HG02759 (cell line): ENCODE data around the gene HOXD1.

ENCODE experiments used
- ATAC-seq: cut with Tn5 transposase; IDR thresholded peaks from one replicate; pipeline ENCODE4 v1.9.1; 2021; ENCODE audit warnings: mild to moderate bottlenecking, moderate library complexity; ENCODE audit not compliant: unreplicated experiment

Gene HOXD1

DNA sequence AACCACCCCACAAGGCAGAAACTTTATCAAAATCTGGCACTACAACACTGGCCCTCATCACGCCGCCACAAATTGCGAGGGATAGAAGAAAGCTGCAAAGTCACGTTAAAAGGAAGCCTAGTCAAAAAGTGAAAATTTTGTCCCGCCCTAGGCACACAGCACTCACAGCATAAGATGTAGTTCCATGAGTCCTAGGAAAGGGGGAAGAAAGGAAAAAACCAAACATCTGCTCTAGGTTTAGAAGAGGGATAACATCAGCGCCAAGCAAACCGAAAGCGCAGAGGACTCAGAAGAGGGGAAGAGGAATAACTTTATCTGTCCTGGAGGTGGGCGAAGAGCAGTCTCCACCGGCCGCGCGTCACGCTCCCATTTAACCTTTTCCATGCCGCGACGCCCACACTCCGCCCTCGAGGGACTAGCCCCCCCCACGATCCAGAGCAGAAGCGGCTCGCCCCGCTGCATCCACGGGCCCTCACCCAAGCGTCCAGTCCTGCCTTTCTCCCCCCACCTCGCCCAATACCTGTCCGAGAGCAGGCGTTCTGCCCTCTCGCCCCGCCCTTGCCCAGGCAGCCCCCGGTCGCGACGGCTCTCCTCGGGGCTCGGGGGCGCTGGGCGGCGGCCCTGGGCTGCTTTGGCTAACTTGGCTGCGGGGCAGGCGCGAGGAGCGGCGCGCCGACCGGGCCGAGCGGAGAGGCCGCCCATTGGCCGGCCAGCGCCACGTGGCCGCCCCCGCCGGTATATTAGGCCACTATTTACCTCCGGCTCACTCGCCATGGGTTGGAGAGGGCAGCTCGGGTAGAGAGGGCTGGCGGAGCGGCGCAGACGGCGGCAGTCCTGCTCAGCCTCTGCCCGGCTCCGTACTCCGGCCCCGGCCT lies at the start of gene HOXD1:
HOXD1 (plus strand) TSS at position 770 of the 875 bp plus-strand sequence. CDS start 134 bp downstream, outside the sequence.
- ATAC-seq, result peak; percentile 61

DNA sequence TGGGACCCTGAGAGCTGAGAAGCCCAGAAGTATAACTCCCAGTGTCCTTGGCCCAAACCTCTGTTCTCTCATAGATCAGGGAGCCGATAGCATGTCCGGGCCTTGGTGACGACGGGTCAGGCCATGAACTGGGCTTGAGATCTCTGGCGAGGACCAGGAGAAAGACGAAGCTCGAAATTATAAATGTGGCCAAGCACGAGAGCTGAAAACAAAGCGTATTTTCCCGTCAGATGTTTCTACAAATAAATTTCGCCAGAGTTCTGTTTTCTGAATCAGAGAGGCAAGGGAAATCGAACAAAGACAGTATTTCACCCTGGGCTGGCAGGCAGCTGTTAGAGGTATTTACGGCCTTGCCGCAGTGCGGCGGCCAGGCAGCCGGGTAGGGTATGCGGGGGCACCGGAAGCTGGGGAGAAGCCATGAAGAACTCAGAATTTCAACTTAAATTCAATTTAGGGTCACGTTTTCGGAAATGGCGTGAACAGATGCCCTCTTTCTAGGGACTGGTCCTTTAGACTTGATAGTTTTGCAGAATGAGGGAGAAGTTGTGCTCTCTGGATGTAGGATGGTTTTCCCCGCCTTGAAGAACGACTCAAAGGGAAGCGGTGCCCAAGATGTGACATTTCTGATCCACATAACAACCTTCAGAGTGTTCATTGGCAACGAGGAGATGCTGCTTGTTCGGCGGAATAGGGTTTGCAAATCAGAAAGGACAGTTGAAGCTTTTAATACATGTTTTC lies 49.4 kb upstream of the HOXD1 start:
- ATAC-seq, result no peak

DNA sequence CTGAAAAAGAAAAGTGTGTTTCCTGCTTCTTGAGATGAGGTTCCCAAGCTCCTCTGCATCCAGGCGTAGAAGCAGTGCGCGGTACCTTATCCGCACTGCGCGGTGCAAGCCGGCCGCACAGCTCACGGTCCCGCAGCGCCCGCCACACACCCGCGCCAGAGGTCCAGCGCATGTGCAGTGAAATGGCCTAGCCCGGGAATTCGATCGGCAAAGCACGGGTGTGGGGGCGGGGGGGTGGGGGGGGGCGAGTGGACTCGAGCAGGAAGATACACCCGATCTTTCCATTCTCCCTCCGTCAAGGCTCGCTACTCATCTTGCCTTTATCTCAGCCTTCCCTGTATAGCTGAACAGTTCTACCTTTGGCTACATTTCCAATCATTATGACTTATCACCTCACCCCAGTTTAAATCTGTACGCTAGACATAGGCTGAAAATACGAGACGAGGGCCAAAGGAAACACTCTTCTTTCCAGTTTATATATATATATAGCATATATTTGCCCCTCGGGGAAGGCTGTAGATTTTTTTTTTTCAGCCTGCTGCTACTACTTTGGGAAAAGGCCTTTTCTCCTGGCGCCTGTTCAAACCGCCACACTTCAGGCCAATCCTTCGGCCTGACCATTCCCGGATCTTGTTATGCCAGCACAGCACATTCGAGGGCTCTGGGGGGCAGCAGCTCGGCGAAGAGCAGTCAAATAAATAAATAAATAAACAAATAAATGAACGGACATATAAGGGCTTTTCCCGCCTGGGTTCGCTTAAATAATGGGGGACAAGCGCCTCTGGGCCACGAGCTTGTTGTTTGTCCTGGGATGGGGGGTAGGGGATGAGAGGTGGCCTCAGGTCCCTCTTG lies 48.6 kb upstream of the HOXD1 start:
- ATAC-seq, result no peak

DNA sequence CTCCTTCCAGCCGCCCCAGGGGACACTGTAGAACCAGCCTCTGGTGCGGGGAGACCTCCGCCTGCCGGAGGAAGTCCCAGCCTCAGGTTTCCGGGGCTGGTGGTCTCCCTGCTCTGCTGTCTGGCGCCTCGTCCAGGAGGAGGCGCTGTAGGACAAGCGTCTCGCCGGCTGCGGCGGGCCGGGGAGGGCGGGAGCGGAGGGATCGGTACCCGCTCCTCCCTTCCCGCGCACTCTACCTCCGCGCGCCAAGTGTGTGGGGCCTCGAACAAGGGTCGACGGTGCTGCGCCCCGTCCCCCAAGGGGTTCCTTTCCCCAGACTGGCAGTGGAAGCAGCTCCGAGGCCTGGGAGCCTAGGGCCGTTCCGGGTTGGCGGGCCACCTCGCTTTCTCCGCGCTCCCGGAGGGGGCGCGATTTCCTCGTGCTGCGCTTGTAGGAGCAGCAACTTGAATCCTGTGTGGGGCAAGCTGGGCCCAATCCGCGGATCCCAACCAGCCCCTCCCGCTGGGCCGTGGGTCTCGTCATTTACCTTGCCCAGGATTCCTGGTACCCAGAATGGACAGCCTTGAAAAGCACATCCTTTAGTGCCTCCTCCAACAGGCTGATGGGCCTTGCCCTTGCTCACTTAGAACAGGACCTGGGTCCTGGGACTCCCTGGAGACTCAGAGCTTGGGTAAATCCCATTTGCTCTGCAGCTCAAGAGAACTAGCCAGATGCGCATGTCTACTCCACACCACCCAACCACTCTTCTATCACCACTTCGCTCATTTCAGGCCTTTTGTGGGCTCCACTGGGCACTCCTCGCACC lies 47.8 kb upstream of the HOXD1 start:
- peak; percentile 97 for ATAC-seq

DNA sequence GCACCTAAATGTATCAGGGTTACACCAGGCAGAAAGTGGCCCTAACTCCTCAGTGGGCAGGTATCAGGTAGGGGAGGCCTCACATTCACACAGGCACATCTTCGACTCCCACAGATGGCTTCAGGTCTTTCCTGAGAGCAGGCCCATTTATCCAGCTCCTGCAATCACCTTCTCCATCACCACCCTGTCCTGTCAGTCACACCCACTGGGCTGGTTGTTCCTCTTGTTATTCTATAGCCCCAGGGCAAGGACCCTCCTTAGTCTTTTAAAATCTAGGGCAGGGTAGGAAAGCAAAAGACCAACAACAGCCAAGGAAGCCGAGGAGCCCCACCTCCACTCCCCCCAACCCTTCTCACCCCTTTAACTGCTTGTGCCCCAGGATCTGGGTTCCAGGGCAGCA lies 46.2 kb upstream of the HOXD1 start:
- no peak for ATAC-seq

DNA sequence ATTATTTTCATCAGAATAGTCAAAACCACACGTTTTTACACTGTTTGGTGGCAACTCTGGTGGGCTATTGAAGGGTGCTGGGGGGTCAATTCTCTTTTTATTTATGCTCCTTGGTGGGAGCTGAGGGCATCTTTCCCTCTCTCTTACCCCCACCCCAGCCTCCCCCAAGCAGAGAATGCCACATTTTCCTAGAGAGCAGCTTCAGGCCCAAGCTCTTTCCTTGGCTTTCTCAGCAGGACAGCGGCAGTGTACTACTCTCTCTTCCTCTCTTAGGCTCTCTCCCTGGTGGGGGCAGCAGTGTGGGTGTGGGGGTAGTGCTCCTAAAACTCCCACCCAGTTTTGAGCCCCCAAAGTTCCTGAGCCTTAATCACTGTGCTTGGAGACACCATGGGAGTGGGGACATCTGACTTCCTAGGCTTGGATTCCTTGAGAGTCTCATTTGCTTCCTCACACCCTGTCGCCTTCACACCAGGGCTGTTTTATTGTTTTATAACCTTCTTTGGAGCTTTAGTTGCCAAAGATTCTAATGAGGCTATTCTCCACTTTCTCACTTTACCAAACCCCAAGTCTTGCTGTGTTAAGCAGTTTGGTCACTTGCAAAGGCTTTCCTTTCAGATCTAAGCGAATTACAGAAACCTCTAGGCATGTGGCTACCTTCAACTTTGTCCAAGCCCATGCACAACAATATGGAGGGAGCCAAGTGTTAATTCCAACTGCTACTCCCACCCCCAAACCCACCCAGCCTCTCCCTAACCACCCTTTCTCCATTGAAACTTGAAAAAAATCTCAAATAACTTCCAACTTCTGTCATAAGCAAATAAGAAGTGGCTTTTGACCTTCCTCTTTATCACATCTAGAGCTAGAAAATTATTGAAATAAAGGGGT lies 43.1 kb upstream of the HOXD1 start:
- ATAC-seq, result no peak

DNA sequence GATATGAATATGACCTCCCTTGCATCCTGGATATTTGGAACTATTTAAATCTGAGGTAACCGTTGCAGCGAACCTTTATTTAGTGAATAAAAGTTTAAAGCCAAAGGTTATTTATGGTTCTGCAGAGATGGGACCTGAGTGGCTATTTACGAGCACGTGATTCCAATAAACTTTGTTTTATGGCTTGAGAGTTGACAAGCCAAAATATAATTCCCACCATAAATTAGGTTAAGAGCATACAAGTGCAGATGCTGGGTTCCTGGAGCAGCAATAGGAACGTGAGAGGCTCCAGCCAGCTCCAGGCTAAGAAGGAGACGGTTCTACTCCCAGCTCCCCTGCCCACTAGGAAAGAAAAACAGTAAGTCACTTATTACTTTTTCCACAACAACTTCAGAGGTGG lies 42.4 kb upstream of the HOXD1 start:
- ATAC-seq, result no peak

DNA sequence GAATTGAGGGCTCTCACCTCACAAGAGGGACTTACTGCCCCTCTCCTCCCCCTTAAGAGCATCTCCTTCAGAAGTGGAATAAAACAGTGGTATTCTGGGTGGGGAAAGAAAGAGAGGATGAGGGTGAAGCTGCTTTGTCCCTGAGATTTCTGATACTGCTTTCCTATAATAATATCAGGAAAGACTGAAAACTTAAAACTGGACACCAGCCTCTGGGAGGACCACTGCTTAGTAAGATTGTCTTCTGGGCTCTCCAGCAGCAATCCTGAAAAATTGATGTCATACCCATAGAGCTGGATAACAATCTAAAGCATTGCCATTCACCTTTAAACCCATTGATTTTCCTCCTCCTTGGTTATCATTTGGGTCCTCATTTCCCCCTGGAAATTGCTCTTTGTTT lies 41.8 kb upstream of the HOXD1 start:
- ATAC-seq, result no peak

DNA sequence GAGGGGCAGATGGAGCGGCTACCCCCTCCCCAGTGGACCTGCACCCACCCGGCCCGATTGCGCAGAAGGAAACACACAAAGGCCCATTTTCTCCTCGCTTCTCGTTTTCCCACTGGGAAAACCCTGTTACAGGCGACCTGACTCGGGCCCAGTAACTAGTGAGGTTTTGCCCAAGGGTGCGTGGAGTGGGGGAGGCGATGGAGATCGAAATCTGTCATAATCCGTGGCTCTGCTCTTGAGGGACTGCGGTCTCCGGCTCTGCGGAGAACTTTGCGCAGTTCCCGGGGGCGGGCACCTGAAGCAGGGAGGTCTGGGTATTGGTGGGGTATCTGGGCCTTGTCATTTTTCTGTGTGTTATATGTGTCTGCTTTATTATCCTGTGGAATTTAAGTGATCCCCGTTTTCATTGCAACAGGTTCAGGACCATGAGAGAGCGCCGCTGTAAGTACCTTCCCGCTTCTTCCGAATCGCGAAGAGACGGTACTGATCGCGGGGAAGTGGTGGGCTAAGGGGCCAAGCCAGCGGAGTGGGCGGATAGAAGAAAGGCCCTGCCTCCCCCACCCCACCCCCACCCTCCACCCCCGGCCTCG lies 41.2 kb upstream of the HOXD1 start:
- ATAC-seq, result no peak

DNA sequence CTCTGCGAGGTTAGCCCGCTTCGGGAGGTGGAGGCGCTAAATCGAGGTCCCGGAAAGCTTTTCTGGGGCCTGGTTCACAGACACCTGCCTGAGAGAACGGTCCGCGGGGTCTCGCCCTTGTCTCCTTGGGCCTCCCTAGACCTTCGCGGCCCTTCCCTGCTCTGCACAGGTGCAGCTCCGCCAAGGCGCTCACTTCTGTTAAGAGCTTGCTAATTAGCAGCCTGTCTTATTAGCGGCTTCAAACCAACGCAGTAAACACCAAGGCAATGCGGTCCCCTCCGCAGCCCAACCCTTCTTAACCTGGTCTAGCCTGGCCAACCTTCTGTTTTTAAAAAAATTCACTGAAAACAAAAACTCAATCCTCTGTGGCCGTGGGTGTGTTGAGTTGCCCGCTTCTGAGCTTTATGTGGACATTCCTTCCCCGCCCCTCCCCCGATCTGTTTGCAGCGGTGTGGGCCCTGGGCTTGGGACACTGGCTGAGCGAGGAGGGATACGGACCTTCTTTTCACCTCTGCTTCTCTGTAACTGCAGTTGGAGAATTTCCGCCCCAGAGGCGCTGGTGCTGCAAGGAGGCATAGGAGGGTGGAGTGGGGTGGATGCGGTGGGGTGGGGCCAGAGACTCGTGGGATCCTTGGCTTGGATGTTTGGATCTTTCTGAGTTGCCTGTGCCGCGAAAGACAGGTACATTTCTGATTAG lies 40.5 kb upstream of the HOXD1 start:
- no peak for ATAC-seq

DNA sequence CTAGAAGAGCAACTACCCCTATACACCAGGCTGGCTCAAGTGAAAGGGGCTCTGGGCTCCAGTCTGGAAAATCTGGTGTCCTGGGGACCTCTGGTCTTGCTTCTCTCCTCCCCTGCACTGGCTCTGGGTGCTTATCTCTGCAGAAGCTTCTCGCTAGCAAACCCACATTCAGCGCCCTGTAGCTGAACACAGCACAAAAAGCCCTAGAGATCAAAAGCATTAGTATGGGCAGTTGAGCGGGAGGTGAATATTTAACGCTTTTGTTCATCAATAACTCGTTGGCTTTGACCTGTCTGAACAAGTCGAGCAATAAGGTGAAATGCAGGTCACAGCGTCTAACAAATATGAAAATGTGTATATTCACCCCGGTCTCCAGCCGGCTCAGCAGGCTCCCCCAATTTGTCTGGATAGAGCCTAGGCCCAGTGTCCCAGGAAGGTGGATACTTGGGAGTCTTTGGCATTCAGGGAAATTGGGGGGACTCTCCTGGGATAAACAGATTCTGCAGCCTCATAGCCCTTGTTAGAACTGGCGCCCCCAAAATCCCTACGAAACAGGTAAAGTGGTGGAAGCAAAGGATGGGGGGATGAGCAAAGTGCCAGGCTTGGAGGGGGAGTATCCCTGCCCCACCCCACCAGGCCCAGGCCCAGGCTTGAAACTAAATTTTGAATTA lies 39.6 kb upstream of the HOXD1 start:
- ATAC-seq, result no peak

DNA sequence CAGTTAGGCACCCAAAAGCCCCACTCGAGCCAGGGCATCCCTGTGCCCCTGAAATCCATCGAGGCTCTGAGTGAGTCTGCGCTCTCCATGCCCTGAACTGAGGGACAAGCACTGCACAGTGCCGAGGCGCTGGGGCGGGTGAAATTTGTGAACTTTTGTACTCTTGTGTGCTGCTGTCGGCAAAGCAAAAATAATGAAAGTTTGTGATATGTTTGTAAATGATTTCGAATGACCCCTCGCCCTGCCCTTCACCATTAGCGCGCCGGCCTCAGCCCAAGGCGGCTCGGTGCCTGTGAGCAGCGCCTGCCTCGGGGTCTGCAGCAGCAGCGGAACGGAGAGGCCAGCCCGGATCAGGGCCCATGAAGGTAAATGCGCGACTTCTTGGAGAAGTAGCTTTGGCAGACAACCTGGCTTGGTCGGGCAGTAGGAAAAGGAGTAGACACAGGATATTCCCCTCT lies 39.0 kb upstream of the HOXD1 start:
- no peak for ATAC-seq

DNA sequence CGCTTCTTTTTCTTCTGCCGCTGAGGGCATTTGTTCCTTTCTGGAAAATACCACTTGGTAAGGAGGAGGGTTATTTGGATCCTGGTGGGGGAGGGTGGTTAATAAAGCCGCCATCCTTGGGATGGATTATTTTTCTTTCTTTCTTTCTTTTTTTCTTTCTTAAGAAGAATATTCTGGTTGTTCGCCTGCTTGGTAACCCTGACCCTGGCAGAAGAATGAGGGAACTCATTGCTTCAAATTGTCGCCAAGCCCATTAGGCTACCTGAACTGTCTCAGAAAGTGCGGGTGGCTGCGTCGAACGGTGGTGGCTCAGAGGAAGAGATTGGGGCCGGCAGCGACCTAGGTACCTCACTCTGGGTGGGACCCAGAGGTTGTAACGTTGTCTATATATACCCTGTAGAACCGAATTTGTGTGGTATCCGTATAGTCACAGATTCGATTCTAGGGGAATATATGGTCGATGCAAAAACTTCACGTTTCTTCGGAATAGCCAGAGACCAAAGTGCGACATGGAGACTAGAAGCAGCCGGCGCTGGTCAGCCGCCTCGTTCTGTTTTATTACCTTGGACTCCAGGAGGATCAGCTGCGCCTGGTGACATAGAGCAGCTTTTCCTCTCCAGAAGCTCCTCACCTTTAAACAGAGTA lies 38.4 kb upstream of the HOXD1 start:
- no peak for ATAC-seq

DNA sequence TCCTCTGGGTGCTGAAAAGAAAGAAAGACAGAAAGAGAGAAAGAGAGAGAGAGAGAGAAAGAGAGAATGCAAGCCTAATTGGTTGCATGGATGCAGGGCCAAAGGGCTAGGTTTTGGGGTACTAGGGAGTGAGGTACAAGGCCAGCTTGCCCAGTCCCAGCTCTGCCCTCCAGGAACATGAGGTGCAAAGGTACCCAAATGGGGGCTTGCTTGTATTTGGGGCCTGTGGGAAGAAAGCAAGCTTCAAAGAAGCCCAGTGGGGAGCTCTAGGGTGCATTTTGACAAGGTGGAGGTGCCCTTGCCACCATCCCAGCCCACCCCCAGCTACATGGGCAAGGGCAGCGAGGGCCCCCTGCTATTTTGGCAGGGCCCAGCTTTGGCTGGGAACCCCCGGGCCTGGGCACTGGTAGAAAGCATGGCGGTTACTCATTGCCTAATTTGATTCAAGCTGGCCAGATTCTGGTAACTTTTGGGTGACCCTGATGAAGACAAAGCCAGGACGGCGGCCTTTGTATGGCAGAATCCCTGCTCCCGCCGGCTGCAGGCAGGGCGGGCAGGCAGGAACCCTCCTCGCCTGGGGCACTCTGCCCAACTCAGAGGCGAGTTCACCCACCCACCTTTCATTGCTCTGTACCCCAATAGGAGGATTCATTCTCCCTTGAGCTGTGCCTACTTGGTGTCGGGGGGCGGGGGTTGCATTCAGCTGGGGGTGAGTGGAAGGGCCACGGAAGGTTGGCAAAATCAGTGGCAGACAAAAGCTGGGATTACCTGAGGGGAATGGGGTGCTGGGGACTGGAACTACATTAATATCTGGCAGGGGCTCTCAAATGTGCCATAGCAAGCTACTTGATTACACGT lies 37.7 kb upstream of the HOXD1 start:
- no peak for ATAC-seq

DNA sequence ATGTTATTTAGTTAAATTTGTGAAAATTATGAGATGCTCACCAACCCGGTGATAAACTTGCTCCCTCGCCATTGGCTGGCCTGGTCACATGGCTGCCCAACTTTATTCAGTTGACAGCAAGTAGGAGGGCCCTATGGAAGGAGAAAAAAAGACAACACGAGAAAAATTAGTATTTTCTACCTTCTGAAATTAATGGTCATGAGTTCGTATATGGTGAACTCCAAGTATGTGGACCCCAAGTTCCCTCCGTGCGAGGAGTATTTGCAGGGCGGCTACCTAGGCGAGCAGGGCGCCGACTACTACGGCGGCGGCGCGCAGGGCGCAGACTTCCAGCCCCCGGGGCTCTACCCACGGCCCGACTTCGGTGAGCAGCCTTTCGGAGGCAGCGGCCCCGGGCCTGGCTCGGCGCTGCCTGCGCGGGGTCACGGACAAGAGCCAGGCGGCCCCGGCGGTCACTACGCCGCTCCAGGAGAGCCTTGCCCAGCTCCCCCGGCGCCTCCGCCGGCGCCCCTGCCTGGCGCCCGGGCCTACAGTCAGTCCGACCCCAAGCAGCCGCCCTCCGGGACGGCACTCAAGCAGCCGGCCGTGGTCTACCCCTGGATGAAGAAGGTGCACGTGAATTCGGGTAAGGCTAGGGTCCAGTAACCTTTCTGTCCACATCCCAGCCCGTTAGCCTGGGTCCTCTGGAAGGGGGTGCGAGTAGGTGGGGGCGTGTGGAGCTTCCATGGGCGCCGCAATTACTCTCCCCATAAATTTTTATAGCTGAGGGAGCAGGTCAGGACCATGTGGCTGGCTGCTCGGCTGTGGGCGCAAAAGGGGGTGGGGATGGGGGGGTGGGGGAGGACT lies 36.8 kb upstream of the HOXD1 start, which contains the start of gene HOXD4:
HOXD4 (plus strand) TSS at position 109 of the 846 bp plus-strand sequence; CDS start at position 193, 84 bp downstream.
- ATAC-seq, result no peak
